Activated CD4-positive, CD25-positive, alpha-beta regulatory T cell treated with anti-CD3 and anti-CD28 coated beads, Interleukin-2, amount 50 U/mL, for 16 hours (primary cell): ENCODE results near the gene LMTK2.
"Not testable (repeated sequence)": the region's sequence is repeated elsewhere in the genome, so short reads cannot be mapped to it uniquely, and the experiment has no call there.

Experiments
- DNase-seq: peaks from one replicate; pipeline ENCODE4 v3.0.0-alpha.2; 2020; ENCODE audit warnings: low read depth, low spot score

Gene LMTK2

DNA sequence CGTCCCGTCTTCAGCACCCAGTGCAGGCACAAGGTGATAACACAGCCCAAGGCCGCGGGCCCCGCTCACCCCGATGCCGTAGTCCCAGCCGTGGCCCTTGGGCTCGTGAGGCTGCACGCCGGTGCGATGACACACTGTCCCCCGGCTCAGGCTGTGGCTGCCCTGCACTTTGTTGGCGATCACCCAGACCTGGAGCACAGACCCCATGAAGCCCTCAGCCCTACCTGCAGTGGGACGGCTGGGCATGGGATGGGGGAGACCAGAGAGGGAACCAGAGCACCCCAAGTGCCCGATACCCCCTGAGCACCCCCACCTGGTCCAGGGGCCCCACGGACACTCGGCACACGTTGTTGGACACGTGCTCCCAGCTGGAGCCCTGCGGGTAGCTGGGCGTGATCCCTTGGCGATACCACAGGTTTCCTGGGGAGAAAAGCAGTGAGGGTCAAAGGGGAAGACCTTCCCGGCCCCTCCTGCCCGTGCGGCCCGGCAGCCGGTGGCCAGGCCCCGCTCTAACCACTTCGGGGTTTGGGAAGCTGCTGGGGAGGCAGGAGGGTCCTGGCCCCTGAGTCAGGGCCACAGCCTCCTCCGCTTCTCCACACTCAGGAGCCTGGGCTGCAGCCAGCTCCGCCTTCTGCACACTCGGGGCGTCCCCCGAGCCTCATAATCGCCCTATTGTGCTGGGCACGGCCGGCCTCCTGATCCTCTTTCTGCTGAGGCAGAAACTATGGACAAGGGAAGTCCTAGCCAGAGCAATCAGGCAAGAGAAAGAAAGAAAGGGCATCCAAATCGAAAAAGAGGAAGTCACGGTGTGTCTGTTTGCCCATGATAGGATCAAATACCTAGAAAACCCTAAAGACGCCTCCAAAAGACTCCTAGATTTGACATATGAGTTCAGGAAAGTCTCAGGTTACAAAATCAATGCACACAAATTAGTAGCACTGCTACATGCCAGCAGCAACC, 111.2 kb downstream of the LMTK2 start:
- DNase-seq, result no peak

DNA sequence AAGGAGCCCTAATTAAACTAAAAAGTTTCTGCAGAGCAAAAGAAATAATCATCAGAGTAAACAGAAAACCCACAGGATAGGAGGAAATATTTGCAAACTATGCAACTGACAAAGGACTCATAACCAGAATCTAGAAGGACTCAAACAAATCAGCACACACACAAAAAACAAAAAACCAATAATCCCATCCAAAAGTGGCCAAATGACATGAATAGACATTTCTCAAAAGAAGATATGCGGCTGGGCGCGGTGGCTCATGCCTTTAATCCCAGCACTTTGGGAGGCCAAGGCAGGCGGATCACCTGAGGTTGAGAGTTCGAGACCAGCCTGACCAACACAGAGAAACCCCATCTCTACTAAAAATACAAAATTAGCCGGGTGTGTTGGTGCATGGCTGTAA, 112.7 kb downstream of the LMTK2 start:
- DNase-seq, result not testable (repeated sequence)

DNA sequence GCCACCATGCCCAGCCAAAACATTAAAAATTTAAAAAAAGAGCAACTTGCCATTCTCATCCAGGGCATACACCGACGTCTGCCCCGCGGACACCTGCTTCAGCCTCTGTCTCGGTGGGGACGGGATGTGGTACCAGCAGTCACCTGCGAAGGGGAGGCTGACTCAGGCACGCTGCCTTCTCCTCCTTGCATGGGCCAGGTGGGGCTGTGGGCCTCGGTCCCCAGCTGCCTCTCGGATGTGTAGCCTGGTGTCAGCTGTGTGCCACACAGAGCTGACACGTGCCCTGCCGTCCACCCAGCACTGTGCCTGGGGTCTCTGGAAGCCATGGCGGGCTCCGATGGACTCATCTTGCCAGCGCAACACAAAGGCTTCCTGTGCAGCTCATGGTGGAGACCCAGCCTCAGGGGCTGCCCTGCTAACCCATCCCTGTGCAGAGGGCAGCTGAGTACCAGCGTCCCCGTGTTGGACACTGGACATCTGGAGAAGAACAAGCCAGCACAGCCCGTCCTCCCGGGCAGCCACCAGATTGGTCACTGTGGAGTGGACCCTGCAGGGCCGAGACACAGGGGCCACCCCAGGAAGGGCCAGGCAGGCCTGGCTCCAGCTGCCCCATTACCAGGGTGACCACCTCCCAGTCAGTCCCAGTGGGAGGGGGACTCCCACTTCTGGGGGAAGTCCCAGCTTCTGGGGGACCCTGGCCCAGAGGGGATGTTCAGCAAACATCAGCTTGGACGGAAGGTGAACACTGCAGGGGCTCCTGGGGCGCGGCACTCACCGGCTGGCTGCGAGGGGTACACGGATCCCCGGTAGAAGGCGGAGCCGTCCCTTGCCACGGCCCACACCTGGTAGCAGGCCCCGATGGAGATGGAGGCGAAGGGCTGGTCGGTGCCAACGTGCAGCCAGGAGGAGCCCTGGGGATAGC, 115.2 kb downstream of the LMTK2 start:
- DNase-seq, result no peak

DNA sequence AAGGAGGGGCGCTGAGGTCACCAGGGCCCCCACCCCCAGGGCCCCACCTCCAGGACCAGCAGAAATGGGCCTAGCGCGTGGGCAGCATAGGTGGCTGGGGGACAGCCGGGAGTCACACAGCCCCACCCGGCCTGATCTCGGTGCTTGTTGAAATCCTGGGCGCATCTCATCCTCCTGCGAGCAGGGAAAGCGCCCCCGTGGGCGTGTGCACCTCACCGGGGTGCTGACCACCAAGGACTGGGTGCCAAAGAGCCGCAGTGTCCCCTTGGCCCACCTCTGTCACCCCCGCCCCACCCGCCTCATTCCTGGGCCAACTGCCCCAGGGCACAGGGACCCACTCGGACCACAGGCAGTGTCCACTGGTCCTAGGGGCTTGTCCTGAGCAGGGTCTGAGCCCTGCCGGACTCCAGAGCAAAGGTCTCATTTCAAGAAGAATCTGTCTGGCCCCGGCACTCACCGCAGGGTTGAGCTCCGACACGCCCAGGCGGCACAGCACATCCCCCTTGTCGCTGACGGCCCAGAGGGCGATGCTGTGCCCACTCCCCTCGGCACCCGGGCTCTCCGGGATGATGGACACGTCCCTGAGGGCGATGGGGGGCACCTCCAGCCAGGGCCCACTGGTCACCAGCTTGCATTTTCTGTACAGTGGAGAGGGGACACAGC, 116.0 kb downstream of the LMTK2 start:
- no peak for DNase-seq

DNA sequence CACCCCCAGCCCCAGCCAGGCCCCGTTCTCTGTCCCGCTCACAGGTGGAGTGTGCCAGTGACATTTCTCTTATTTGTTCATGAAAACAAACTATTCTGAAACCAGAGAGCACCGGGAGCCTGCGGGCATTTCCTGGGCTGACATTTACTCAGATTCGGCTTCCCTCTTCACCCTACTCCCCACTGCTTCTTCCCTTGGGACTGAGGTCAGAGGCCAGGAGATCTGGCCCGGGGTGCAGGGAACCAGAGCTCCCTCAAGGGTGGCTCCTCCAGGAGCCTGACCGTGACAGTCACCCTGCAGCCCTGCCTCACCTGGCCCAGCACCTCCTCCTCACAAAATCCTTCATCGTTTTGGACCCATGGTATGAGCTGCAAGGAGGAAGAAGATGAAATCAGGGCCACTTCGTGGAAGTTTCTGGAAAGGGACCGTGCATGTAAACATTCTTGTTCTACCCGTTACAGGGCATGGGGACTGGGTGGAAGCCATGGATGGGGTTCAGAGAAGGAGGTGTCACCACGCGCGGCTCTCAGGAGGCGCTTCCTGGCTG, 116.8 kb downstream of the LMTK2 start:
- DNase-seq, result no peak

DNA sequence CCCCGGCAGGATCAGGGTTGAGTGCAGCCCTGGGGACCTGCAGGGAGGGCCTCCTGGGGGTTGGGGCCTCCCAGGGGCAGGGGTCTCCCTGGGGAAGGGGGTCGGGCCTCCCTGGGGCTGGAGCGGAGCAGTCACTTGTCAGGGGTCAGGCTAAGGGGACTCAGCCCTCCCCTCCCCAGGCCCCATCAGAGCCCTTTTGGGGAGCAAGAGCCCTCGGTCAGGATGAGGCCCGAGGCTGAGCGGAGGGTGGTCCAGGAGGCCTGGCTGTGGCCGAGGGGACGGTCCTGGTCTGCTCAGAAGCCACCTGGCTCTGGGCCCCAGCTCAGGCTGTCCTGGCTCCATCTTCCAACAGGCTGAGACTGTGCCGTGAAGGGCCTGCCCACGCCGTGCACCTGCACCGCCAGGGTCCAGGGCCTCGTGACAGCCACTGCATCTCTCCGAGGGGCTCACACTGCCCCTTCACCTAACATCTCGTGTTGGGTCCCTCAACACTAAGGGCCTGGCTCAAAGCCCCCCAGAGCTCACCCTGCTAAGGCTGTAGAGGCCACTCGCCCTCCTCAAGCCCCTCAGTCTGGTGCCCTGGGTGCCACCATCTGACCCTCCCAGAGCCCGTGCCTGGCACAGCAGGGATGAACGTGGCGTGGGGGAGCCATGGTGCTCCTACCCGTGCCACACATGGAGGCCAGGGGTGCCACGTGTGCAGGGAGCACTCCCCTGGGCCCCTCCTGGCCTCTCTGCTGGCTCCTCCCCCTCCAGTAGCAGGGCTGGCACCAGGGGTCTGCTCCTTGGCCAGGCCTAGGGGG, 117.4 kb downstream of the LMTK2 start:
- no peak for DNase-seq

DNA sequence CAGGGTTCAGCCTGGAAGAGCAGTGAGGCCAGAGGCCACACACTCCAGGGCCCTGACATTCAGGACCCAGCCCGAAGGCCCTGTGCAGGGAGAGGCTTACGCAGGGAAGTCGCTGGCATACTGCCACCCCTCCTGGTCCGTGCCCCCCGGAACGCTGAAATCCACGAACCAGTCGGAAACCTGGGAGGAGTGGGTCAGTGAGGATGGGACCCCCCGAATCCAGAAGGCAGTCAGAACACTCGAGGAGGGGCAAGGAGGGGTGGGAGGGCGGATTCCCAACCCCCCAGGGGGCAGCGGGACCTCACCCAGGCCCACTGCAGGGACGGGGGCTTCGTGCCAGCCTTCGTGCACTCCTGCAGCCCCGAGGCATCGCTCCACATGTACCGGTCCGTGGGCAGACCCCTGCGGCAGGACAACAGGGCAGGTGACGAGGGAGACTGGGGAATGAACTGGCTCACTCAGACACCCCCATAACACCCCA, 118.1 kb downstream of the LMTK2 start:
- DNase-seq, result no peak

DNA sequence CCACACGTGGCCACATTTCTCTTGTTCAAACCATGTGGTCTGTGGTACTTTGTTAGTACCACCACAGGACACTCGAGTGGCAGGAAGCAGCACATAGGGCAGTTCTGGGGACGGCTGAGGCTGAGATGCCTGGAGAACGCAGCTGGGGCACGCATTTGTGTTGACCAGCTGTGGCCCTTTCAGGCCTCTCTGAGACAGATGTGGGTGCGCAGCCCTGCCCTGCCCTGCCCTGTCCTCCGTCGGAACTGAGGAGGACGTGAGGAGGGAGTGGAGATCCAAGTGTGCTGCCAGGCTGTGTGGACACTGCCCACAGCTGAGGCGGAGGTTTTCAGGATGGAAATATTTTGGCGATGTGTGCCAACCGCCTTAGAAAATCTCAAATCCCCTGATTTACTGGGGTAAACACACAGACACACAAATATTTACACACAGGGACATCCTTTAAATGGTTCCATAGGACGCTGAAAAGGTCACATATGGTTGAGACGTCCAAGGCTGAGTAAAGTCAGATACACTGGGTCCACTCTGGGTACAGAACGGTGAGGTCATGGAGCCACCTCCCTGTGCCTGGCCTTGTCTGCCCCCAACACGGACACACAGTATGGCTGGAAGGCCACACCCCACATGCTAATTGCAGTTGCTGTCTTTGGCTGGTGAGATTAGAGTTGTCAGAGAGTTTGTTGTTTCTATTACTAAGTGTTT, 119.4 kb downstream of the LMTK2 start:
- DNase-seq, result no peak

DNA sequence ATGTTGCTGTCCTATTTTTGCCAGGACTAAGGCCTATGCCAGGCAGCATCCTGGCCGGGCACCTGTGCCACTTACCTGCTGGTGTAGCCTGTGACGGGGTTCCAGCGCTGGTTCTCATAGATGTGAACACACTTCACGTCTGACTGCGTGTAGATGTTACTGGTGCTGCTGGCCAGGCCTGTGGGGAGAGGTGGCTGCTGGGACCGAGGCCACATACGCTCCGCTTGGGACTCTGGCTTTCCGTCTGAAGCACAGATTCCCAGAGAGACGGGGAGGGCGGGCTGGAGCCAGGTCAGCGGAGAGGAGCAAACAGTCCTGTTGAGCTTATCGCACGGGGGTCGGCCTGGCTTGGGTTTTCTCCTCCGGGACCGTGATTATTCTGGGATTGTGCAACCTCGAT, 121.3 kb downstream of the LMTK2 start:
- DNase-seq, result no peak

DNA sequence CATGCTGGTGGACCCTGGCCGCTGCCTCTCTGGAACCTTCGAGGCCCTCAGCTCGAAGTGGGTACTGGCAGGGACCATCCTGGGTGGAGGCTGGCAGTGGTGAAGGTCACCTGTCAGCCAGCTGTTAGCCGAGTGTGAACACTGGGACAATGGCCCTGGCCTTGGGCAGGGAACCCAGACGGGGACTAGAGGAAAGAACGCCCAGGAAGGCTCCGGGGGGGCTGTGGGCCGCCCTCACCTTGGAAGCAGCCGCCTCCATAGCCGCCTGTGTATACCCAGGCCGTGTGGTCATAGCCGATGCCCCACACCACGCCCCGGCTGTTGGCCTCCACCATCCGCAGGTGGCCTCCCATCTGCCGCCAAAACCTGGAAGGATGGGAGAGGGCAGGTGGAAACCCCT, 122.1 kb downstream of the LMTK2 start:
- no peak for DNase-seq

DNA sequence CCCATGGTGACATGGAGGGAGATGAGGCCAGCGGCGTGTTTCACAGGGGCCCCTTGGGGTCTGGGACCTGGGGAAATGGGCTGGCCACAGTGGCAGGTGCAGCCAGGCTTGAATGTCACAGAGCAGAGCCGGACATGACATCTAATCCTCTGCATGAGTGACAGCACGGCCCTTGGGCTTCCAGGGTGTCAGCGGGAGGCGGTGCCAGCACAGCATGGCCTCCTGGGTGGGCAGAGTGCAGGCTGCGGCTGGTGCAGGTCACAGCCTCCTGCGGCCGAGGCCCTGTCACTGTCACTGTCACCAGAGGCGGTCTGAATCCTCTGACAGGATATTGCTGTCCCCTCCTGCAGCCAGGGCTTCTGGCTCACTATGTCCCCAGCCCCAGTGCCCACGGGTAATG, 122.8 kb downstream of the LMTK2 start:
- no peak for DNase-seq

DNA sequence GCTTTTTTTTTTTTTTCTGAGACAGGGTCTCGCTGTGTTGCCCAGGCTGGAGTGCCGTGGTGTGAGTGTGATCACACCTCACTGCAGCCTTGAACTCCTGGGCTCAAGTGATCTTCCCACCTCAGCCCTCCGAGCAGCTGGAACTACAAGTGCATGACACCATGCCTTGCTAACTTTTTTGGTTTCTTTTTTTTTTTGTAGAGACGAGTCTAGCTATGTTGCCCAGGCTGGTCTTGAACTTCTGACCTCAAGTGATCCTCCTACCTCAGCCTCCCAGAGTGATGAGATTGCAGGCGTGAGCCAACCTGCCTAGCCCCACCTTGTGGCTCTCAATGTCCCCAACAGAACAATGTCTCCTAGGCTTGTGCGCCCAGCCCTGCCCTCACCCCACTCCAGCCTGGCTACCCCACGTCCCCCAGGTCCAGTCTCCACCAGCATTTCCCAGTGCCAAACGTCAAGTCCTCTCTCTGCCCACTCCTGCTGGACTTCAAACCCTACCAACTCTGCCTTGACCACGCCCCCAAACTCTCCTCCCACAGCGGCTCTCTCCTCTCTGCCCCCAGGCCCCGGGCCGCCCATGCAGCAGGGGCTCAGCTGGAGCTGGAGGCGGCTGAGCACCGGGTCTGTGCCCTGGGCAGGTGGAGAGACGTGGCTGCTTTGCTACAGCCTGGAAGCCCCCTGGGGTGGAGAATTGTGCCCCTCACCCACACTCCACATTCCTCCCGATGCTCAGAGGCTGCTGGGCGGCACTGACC, 123.5 kb downstream of the LMTK2 start:
- no peak for DNase-seq

DNA sequence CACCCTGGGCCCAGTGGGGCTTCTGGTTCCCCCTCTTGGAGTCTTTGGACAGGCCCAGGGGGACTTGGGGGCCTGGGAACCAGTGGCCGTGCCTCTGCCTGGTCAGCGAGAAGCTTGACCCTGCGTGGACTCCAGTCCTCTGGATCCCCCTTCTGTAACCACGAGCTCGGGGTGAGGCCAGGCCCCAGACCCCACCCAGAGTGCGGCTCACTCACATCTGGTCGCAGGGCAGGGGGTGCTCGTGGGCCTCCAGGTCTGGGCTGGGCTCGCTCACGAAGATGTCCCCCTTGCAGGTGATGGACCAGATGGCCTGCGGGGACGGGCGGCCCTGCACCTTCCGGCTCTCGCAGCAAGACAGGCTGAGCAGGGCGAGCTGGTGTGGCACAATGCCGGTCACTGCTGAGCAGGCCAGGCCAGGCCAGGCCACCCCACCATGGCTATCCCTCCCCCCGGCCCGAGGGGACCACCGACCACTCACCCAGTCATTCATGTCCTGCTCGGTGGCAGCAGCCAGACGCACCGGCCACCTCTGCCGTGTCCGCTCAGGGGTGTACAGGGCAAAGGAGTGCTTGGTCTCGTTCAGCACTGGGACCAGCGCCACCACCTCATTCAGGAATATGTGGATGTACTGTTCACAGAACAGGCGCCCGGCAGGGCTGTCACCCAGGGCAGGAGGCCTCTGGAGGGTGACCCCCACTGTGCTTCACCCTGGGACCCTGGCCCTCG, 124.2 kb downstream of the LMTK2 start:
- DNase-seq, result no peak

DNA sequence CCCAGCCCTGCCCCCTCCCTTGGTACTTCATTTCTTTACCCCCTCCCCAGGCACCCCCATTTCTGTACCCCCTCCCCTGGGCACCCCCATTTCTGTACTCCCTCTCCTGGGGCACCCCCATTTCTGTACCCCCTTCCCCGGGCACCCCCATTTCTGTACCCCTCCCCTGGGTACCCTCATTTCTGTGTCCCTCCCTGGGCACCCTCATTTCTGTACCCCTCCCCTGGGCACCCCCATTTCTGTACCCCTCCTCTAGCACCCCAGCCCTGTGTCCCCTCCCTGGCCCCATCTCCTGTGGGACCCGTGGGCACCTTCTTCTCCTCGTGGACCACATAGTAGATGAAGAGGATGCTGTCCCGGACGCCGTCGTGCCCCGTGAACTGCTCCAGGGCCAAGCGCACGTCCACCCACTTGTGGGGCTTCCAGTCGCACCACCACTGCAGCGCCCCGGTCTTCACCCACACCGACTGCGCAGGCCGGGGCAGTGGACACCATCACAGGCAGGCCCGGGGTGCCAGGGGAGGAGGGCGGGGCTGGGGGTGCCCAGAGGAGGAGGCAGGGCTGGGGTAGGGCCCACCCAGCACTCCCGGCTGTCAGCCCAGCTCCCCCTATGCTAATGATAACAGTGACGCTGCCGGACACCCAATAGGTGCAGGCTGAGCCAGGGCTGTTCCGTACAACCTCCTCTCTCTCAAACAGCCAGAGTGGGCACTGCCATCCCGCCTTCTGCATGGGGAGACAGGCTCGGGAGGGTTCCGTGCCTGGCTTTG, 125.0 kb downstream of the LMTK2 start:
- DNase-seq, result no peak

DNA sequence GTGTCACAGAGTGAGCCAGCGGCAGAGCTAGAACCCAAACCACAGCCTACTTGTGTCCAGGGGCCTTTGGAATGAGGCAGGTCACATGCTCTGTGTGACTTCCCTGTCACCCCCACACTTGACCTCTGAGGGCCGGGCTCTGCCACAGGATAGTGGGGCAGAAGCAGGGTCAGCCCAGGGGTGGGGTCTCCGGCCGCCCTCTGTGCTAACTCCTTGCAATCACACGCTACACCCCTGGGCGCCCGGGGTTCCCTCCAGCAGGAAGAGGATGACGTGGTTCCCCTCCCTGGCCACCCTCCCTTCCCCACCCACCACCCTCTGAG, 125.6 kb downstream of the LMTK2 start:
- DNase-seq, result no peak

DNA sequence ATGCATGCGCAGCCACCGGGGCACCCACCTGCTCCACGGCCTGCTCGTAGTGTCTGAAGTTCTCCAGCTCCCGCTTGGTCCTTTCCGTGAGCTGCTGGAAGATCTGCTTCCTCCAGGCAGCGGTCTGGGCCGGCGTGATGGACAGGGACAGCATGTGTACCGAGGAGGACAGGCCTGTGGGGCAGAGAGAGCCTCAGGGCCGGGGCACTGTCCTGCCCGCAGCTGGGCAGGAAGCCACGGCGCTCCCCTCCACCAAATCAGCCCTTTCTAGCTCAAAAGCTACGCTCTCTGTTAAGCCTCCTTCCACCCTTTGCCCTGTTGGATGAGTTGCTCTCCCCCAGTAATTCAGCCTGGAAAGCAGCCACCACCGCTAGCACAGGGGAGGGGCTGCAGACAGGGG, 126.1 kb downstream of the LMTK2 start:
- DNase-seq, result no peak

DNA sequence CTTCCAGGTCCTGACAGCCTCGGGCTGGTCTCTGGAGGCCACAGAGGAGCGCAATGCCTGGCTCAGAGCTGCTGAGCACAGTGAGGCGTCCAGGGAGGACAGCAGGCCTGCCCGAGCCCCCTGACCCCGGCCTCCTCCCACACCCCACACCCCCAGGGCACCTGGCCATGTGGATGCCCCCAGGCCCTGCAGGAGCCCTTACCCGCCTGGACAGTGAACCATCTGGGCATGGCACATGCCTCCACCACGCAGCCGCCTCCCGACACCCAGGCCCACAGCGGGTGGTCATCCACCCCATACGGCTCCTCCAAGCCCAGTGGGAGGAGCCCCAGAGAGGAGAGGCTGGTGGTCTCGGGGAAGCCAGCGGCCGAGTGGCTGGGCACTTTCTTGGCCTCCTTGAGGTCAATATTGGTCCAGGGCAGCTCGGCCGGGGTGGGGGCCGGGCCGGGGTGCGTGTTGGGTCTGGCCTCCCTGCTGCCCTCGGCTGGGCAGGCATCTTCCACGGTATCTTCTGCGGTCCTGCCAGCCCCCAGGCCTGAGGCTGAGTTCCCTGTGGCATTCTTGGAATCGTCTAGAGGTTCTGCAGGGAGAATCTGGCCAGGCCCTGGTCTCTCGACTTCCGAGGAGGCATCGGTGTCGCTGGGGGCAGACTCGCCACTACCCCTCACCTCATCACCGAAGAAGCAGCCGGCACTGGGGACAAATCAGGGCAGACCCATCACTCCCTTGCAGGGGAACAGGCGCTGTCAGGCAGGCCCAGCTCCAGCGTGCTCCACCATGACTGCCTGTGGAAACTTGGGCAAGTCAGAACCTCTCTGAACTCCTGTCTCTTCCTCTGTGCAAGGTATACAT, 126.8 kb downstream of the LMTK2 start:
- DNase-seq, result no peak
